HG03378 (cell line): ENCODE measurements around the gene TPK1.
A peak's percentile ranks its signal among the peaks of the same experiment; 100 is the strongest.

Source experiments
- ATAC-seq: cut with Tn5 transposase; IDR thresholded peaks from one replicate; pipeline ENCODE4 v1.9.1; 2021; ENCODE audit warnings: mild to moderate bottlenecking, moderate library complexity; ENCODE audit not compliant: unreplicated experiment

The TPK1 gene

DNA sequence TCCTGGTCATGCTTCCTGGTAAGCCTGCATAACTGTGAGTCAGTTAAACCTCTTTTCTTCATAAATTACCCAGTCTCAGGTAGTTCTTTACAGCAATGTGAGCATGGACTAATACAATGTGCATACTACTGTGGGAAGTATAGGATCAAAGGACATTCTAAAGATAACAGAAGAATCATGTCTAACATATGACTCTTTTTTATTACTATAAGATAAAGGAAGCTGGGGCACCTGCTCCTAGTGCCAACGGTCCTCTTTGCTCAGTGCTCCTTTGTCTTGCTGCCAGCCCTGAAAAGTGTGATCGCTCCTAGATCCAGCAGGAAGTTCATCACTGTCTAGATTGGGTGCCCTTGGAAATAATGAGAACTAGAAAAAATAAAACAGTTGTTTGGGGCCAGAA lies 289.1 kb downstream of the TPK1 start:
- ATAC-seq = no peak

GRCh38 chr7:144545330-144545729 lies 290.5 kb downstream of the TPK1 start:
- ATAC-seq = no peak

DNA sequence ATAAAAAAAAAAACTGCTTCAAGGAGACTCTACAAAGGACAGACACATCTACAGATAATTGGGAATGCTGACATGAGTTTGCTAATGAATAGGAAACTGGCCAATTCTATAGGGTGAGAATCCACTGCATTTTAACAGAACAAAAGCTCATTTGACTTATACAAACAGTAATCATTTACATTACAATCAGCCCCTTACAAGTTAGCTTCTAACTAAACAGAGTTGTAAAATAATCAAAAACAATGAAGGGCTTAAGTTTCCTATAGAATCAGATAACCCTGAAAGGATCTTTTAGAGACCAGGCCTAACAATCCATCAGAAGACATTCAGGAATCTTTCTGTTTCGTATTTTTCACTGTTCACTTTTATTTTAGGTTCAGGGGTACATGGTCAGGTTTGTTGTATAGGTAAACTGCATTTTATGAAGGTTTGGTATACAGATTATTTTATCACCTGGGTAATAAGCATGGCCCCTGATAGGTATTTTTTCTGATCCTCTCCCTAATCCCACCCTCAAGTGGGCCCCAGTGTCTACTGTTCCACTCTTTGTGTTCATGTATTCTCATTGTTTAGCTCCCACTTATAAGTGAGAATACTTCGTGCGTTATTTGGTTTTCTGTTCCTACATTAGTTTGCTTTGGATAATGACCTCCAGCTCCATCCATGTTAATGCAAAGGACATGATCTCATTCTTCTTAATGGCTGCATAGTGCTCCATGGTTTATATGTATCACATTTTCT lies 301.0 kb downstream of the TPK1 start:
- no peak for ATAC-seq

DNA sequence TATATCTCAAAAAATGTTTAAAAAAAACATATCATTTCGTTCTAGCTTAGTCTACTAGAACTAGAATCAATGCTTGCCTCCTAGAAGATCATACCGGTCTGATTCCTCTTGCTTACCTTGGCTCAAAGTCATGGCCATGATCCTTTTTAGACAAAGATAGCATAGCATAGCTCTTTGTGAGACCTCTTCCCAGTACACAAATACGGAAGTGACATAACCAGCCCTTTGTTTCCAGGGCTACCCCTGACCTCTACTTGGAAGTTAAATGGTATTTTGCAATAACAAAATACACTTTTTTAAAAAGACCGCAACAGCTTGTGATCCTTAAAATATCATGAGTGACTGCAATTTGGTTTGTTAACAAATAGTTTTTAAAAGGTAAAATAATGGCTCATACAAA lies 301.7 kb downstream of the TPK1 start:
- ATAC-seq = no peak

DNA sequence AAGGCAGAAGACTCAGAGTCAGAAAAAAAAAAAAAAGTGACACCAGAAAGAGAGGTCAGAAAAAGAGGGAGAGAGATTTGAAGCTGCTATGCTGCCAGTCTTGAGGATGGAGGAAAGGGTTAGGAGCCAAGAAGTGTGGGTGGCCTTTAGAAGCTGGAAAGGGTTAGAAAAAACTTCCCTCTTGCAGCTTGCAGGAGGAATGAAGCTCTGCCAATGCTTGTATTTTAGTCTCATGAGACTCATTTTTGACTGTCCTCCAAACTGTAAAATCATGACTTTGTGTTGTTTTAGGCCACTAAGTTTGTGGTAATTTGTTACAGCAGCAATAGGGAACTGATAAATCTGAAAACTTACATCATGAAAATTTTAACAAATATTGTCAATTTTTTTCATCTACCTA lies 304.7 kb downstream of the TPK1 start:
- ATAC-seq = no peak

DNA sequence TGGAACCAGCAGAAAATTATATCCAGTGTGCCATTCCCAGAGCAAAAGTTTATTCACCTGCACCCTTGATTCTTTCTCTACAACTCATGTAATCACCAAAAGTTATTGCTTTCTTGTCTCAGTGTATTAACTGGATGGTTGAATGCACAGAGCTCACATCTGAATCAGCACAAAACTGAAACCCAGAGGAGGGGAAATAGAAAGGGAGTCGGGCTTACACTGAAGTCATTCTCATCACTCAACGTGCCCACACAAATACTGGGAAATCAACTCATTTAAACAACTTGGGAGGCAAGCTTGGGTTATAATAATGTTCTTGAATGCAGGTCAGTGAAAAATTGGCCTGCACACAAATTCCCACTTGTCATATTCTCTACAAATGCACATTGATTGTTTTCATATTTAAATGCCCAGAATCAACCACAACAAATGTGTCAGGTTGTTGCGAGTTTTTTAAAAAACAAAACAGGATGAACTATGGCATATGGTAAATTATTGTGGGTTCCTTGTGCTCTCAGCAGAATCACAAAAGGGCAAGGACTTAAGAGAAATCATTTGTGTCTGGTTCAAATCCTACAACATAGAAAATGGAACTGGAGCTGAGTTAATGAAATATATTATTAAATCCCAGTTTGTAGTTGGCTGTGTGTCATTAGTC lies 306.5 kb downstream of the TPK1 start:
- ATAC-seq = peak; percentile 97

- no peak for ATAC-seq
Measured at GRCh38 chr7:144528536-144529045, 307.3 kb downstream of the TPK1 start.

DNA sequence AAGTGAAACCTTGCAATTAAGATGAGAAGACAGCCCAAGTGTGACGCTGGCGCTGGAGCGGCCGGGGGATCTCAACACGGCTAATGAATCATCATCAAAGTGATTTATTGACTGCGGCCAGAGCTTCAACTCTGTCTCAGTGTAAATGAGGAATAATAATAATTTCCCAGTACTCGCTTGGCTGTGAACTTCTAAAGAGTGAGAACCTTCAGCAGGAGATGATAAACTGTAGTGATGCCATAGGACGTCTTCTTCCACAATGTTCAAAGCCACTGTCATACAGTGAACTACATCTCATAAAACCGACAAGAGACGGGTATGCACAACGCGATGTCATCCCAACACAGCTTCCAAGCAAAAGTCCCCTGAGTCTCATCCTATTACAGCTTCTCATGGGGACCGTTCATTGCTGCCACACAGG lies 308.8 kb downstream of the TPK1 start:
- ATAC-seq = no peak

- ATAC-seq = no peak
Measured at GRCh38 chr7:144525956-144526355, 309.9 kb downstream of the TPK1 start.

DNA sequence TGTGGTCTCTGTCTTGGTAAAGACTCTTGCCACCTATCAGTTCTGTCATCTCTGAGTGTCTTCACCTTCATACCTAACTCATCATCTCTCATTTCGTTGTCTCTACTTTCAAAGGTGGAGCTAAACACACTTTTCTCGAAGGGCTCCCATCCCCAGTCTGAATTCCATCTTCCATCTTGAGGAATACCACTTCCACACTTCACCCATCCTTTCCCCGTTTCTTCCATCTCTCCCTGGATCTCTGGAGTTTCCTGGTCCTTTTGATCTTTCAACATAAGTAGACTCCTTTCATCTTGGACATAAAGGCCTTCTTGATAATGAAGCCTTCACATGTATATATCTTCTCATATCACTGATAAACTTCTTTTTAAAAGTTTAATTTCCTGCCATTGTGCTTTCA lies 311.6 kb downstream of the TPK1 start:
- no peak for ATAC-seq

DNA sequence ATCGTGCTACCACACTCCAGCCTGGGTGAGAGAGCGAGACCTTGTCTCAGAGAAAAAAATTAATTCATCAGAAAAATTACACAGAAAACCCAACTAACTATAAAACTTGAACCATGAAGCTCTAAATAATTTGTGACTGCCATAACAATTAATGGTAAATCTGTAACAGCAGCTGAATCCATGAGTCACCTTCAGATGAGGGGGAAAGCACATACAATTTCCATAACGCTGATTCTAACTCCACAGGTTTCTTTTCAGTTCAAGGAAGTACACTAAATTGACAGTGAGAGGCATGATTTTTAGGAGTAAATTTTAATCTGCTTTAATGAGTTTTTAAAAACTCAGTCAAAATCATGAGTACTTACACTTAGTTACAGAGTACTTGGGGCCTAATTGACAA lies 312.2 kb downstream of the TPK1 start:
- ATAC-seq = no peak

DNA sequence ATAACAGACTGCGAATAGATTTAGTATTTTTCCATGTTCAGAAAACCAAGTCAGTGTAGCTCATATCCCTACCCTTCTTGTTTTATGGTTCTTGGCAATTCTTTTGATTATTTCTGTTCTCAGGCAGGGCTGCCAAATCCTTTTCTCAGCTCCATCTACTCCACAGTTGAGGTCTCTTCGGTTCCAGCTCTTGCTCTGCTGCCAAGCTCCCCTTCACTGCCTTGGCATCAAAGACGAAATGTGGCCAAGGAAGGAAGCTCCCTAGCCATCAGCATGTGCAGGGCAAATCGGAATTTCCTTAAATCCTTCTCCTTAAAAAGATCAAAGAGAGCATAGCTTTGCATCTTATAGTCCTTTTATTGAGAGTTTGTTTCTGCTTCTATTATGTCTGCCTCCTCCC lies 315.9 kb downstream of the TPK1 start:
- ATAC-seq = no peak

- ATAC-seq = no peak
Measured at GRCh38 chr7:144518360-144518759, 317.5 kb downstream of the TPK1 start.

GRCh38 chr7:144517749-144518148 lies 318.1 kb downstream of the TPK1 start:
- no peak for ATAC-seq

GRCh38 chr7:144516729-144517525 lies 318.9 kb downstream of the TPK1 start:
- no peak for ATAC-seq

DNA sequence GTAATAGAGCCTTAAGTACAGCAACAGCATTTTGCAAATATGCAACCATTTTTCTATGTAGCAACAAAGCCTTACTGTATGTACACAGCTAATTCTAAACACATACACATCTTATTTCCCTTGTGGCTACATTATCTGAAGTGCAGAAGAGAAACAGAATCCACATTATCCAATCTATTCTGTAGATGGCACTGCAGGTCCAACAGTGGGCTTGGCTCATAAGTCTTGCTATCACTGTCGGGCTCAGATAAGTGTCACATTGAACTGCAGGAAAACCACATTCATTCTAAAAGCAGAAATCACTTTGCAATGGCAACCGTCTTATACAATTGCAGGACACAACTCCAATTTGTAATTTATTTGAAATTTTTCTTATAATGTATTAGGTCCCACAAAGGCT lies 322.5 kb downstream of the TPK1 start:
- peak; percentile 45 for ATAC-seq

DNA sequence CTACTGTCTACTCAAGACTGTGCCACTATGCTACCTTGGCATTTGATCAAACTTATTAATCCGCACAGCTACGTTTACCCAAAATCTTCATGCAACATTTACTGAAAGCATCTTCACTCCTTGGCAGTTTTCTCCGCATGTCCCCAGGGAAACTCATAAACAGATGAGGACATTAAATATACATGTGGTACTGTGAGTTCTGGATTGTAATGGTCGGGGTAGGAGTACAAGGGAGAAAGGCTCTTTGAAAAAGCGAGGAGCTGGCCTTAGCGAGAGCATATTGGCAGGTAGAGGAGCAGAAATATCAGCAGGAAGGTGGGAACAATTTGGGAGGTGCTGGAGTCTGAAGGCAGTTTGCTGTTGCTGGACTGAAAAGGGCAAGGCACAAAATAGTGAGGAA lies 325.2 kb downstream of the TPK1 start:
- ATAC-seq = no peak

- ATAC-seq = peak; percentile 90
Measured at GRCh38 chr7:144508702-144509101, 327.2 kb downstream of the TPK1 start.

GRCh38 chr7:144503215-144503614 lies 332.6 kb downstream of the TPK1 start:
- no peak for ATAC-seq

DNA sequence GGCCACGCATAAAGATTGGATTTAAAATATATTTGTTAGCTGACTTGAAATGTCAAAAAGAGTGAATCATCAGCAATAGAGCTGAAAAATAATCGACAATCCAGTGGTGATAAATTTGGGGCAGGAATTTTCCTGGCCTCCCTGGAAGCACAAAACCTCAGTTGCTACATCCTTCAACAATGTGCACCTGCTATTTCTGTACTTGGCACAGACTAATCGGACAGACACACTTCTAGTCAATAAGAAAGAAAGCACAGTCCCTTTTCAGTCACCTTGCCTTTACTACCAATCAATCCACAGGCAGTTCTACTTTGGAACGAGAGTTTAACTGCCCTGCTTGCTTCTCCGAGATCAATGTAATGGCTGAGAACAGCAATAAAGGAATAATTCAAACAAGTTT lies 335.6 kb downstream of the TPK1 start:
- no peak for ATAC-seq

GRCh38 chr7:144497282-144497681 lies 338.6 kb downstream of the TPK1 start:
- ATAC-seq = no peak

GRCh38 chr7:144494355-144494754 lies 341.5 kb downstream of the TPK1 start:
- no peak for ATAC-seq
